RWPE2 (cell line): ENCODE data around the gene TOM1L2.

Experiments used
- ATAC-seq: fragments of 200-7000 bp; cut with Tn5 transposase; 3 replicates; pipeline ENCODE4 v1.9.1; 2021; ENCODE audit warnings: low read depth
- DNase-seq: peaks from one replicate; pipeline ENCODE4 v3.0.0-alpha.2; 2020; ENCODE audit warnings: low spot score
- H3K27ac ChIP-seq: fragments of 450-650 bp; 2 replicates; pipeline ENCODE4 v1.5.1; 2017; ENCODE audit warnings: mild to moderate bottlenecking; ENCODE audit not compliant: poor library complexity, severe bottlenecking
- H3K27me3 ChIP-seq: fragments of 250-450 bp; sonication (Bioruptor Pico); 2 replicates; pipeline ENCODE4 v1.5.1; 2021; ENCODE audit warnings: mild to moderate bottlenecking, moderate library complexity; ENCODE audit not compliant: insufficient read depth, poor library complexity, severe bottlenecking
- H3K36me3 ChIP-seq: fragments of 250-450 bp; sonication (Bioruptor Pico); 2 replicates; pipeline ENCODE4 v1.5.1; 2020; ENCODE audit warnings: low read depth, mild to moderate bottlenecking, moderate library complexity
- H3K4me1 ChIP-seq: fragments of 250-450 bp; sonication (Bioruptor Pico); 2 replicates; pipeline ENCODE4 v1.5.1; 2021; ENCODE audit warnings: mild to moderate bottlenecking, moderate library complexity; ENCODE audit not compliant: insufficient read depth, poor library complexity, severe bottlenecking
- H3K4me3 ChIP-seq: fragments of 250-450 bp; sonication (Bioruptor Pico); 2 replicates; pipeline ENCODE4 v1.5.1; 2021; ENCODE audit warnings: mild to moderate bottlenecking, moderate library complexity; ENCODE audit not compliant: severe bottlenecking
- H3K9me3 ChIP-seq: fragments of 250-450 bp; sonication (Bioruptor Pico); 2 replicates; pipeline ENCODE4 v1.5.1; 2021; ENCODE audit warnings: mild to moderate bottlenecking, moderate library complexity; ENCODE audit not compliant: severe bottlenecking
- TF ChIP-seq, protein P1 (sequence below): fragments of 450-650 bp; IDR thresholded peaks from one replicate; pipeline ENCODE4 v1.5.1; 2017; ENCODE audit warnings: mild to moderate bottlenecking, moderate library complexity; ENCODE audit not compliant: poor library complexity, severe bottlenecking

The TOM1L2 gene

GRCh38 chr17:17811381-17812210 lies 160.6 kb downstream of the TOM1L2 start:
- no peak overlapping the region for H3K4me3 ChIP-seq
- no peak for DNase-seq
- H3K36me3 ChIP-seq, result peaks cover 57% of the 10 kb centered on the region
- H3K9me3 ChIP-seq, result no peaks in the 10 kb centered on the region
- H3K27me3 ChIP-seq, result no peaks in the 10 kb centered on the region
- peak overlapping the region; percentile 18 for H3K27ac ChIP-seq
- TF ChIP-seq, protein P1, sequence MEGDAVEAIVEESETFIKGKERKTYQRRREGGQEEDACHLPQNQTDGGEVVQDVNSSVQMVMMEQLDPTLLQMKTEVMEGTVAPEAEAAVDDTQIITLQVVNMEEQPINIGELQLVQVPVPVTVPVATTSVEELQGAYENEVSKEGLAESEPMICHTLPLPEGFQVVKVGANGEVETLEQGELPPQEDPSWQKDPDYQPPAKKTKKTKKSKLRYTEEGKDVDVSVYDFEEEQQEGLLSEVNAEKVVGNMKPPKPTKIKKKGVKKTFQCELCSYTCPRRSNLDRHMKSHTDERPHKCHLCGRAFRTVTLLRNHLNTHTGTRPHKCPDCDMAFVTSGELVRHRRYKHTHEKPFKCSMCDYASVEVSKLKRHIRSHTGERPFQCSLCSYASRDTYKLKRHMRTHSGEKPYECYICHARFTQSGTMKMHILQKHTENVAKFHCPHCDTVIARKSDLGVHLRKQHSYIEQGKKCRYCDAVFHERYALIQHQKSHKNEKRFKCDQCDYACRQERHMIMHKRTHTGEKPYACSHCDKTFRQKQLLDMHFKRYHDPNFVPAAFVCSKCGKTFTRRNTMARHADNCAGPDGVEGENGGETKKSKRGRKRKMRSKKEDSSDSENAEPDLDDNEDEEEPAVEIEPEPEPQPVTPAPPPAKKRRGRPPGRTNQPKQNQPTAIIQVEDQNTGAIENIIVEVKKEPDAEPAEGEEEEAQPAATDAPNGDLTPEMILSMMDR, result no peak
- H3K4me1 ChIP-seq, result no peaks in the 10 kb centered on the region
- no peak for ATAC-seq

- Histone ChIP-seq H3K4me3 (no peak overlapping the region), H3K36me3 (peaks cover 60% of the 10 kb centered on the region), H3K4me1 (no peaks in the 10 kb centered on the region)
Observed at GRCh38 chr17:17810895-17811248, 161.3 kb downstream of the TOM1L2 start.

GRCh38 chr17:17810084-17810894 lies 161.9 kb downstream of the TOM1L2 start:
- no peaks in the 10 kb centered on the region for H3K9me3 ChIP-seq
- TF ChIP-seq, protein P1, result no peak
- H3K4me1 ChIP-seq, result no peaks in the 10 kb centered on the region
- ATAC-seq (no peak), DNase-seq (no peak)
- no peak overlapping the region for H3K27ac ChIP-seq
- no peaks in the 10 kb centered on the region for H3K27me3 ChIP-seq
- H3K36me3 ChIP-seq, result peaks cover 60% of the 10 kb centered on the region
- no peak overlapping the region for H3K4me3 ChIP-seq

More at GRCh38 chr17:17810895-17811248, 161.3 kb downstream of the TOM1L2 start:
- H3K27me3 ChIP-seq, result no peaks in the 10 kb centered on the region
- no peaks in the 10 kb centered on the region for H3K9me3 ChIP-seq
- DNase-seq (no peak), ATAC-seq (no peak)
- TF ChIP-seq, protein P1, result no peak
- H3K27ac ChIP-seq, result no peak overlapping the region

DNA sequence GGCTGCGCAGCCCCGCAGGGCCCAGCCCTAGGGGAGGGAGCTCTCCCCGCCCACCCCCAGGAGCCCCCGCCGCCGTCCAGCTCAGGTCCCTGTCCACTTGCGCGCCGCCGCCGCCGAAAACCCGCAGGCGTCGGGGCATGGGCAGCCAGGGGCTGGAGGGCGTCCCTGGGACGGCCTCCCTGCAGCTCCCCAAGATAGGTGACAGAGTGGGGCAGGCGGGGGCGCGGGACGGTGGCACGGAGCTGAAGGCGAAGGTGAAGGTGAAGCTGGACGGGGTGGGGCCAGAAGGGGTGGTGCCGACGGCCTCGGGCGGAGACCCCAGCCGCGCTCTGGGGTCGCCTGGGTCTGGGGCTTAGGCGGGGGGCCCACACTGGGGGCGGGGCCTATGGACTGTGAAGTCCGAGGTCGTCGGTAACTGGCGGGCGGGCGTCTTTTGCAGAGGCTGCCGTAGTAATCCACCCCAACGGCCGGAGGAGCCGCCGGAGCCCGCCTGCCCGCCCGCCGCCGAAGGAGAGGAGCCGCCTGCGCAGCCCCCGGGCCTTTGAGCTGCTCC lies 162.6 kb downstream of the TOM1L2 start:
- Histone ChIP-seq H3K4me3 (no peak overlapping the region), H3K27ac (no peak overlapping the region), H3K36me3 (peaks cover 60% of the 10 kb centered on the region), H3K9me3 (no peaks in the 10 kb centered on the region), H3K27me3 (no peaks in the 10 kb centered on the region), H3K4me1 (no peaks in the 10 kb centered on the region)
- ATAC-seq (no peak), DNase-seq (no peak)
- TF ChIP-seq, protein P1, result no peak
